ENCODE measurements around the gene VAV2.

VAV2 gene

DNA sequence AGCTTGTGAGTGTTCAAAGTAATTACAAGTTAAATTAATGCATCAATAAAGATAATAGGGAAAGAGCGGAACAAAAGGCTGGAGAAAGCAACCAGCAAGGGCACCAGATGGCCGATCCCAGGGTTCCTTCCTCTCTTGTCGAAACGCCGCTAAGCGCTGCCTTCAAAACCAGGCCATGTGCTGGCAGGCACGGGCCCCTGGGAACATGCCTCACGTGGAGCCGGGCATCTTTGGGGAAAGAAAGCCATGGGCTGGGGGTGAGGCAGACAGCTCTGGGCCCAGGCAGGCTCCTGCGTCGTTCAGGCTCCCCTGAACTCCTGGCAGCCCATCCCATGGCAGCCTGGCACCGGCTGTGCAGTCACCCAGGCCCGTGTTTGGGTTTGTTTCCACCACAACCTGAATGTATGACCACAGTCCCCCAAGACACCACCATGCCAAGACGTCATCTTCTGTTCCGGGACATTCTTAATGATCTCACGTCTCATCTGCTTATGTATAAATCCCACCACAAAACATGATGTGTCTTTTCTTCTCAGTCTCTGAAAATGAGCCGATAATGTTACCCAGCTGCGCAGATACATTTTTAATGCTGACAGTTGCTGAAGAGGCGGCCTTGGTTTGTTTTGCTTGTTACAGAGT, 143.5 kb downstream of the VAV2 start:
- no peak for FAIRE-seq

DNA sequence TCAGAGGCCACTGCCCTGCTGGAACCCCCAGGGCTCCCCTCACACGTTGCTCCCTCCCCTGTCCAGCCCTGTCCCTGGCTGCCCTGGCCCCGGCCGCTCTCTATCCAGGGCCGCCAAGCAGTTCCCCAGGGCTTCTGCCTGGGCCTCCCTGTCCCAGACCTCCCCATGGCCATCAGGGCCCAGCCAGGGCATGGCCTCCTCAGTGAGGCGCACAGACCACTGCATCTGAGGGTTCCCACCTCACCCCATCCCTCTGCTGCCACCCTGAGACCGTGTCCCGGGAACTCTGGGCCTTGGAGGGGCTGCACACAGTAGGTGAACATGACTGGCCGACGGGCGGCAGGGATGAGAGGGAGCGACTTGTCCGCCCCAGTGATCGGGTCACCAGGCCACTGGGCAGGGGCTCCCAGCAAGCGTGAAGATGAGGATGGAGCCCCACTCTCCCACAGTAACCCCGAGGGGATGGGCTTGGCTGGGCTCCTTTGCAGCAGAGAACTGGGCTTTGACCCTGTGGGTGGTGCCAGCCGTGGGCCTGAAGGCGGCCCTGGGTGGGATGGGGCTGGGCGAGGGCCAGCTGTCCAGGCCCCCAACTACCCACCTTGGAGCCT, 145.5 kb downstream of the VAV2 start:
- no peak for FAIRE-seq

GRCh38 chr9:133845440-133845839, 146.7 kb downstream of the VAV2 start:
- FAIRE-seq, result no peak

- no peak for FAIRE-seq
Observed at GRCh38 chr9:133844881-133845410, 147.2 kb downstream of the VAV2 start.

- no peak for FAIRE-seq
Observed at GRCh38 chr9:133844398-133844784, 147.7 kb downstream of the VAV2 start.

DNA sequence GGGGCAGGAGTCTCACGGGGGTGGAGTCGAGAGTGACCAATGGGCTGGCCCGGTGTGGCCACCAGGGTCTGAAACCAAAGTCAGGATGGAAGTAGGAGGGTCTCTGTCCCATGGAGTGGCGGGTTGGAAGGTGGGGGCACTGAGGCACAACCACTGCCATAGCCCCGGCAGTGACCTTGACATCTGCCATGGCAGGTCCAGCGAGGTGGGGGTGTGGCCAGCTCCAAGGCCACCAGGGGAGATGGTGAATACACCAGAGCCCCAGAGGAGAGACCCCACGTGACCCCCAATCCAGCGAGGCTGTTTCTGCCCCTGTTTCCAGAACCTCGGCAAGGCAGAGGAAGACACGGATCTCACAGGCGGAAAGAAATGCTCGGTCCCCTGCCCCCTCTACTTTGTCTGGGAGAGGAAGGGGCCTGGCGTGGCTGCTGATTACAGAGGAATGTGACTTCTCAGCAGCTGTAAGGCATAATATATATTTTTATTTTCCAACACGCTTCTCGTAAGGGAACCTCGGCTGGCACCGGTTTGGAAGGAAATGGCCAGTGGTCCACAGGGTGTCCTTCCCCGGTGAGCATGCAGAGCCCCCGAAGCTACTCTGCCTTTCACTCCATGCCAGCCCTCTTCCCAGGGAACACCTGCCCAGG, 148.2 kb downstream of the VAV2 start:
- FAIRE-seq, result no peak

DNA sequence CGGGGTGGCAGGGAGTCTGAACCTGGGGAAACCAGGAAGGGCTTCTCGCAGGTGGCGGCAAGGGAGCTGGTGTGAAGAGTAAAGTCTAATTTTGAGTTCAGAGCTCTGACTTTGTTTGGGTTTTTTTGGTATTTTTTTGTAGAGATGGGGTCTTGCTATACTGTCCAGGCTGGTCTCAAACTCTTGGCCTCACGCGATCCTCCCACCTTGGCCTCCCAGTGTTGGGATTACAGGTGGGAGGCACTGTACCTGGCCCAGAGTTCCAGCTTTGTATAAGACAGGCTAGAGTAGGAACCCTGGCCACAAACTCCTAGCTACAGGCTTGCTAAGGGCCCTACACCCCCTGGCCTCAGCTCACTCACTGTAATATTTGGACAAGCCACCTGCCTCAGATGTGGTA, 148.9 kb downstream of the VAV2 start:
- no peak for FAIRE-seq

DNA sequence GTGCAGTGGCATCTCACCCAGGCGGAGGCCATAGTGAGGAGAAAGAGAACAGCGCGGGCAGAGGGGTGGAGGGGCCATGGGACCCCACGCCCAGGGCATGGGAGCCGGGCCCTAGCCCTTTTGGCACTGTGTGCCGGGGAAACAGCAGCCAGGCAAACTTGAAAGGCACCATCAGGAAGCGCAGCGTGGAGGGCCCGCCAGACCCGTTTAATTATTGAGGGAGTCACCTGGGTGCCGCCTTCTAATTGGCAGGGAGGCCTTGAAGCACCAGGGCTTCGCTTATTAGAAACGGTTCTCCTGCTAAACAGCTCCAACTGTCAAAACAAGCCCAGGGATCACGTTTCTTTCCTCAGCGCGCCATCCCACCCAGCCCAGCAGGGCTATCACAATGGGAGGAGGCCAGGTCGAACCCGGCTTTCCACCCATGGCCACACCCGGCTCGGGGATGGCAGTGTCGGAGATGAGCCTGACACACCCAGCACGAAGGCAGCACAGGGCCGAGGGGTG, 149.3 kb downstream of the VAV2 start:
- FAIRE-seq, result no peak

GRCh38 chr9:133842174-133842573, 149.9 kb downstream of the VAV2 start:
- no peak for FAIRE-seq

- FAIRE-seq, result no peak
Observed at GRCh38 chr9:133841167-133841812, 150.8 kb downstream of the VAV2 start.

GRCh38 chr9:133839822-133840329, 152.2 kb downstream of the VAV2 start:
- no peak for FAIRE-seq

DNA sequence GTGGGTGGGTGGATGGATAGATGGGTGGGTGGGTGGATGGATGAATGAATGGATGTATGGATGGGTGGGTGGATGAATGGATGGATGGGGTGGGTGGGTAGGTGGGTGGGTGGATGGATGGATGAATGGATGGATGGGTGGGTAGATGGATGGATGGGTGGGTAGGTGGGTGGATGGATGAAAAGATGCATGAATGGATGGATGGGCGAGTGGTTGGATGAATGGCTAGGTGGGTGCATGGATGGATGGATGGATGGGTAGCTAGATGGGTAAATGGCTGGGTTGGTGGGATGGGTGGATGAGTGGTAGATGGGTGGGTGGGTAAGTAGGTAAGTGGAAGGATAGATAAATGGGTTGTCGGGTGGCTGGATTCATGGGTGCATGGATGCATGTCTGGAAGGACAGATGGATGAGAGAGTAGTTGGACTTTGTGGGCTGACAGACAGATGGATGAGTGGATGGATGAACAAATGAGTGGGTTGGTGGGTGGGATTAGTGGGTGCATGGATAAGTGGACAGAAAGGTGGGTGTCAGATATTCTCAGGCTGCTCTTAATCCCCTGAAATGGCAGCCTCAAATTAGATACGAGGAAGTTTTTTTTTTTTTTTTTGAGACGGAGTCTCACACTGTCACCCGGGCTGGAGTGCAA, 153.1 kb downstream of the VAV2 start:
- no peak for FAIRE-seq

DNA sequence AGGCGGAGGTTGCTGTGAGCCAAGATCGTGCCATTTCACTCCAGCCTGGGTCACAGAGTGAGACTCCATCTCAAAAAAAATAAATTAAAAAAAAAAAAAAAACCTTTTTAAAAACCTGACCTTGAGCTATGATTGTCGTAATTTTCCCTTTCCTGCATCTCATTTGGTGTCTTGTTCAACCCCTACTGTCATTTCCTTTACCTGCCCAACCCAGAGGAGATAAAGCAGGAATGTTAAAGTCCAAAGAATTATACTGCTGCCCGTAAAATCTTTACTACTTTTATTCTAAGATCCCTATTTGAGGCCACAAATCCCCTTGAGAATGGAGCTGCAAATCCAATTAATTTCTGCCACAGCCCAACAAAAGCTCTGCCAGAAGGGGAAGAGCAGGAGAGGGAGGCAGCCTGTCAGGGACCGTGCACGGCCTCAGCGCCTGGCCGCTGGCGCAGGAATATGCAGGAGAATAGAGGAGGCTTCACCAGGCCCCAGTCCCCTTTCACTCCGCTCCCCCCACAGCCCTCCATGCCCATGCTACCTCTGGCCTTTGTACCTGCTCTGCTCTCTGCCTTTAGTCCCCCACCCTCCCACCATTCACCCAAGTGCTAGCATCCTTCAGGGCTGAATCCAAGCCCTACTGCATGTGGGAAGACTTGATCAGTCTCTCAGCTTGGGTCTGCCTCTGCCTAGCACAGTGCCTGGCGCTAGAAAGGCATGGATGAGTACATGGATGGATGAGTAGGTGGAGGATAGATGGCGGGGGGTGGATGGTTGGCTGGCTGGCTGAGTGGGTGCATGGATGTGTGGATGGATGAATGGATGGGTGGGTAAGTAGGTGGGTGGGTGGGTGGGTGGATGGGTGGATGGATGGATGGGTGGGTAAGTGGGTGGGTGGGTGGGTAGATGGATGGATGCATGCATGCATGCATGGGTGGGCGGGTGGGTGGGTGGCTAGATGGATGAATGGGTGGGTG, 154.2 kb downstream of the VAV2 start:
- FAIRE-seq, result no peak

- no peak for FAIRE-seq
Observed at GRCh38 chr9:133836818-133837217, 155.3 kb downstream of the VAV2 start.

GRCh38 chr9:133836001-133836758, 155.9 kb downstream of the VAV2 start:
- no peak for FAIRE-seq

DNA sequence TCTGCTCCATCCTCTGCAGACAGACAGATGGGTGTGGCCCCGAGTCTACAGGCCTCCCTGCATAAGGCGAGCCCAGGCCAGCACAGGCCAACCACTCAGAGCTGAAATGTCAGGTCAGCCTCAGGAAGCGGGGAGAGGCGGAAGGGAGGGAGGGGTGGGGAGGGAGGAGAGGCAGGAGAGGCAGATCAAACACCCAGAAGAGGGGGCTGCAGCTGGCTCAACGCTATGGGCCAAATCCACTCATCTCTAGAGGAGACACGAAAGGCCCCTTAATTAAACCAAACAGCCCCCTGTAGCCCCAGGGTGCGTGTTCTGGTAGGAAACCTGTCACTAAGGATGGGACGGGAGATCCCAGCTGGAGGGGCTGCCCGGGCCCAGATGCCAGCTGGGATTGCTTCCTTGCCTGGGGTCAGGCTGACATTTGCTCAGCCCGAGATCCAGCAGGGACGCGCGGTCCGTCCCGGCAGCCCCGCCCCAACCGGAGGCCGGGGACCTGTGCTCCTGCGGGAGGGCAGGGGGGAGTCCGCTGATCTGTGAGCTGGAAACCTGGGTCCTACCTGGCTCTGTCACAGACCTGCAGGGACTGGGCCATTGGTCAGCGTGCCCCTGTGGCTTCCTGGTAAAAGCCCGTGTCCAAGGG, 156.7 kb downstream of the VAV2 start:
- no peak for FAIRE-seq

GRCh38 chr9:133834080-133834976, 157.8 kb downstream of the VAV2 start:
- FAIRE-seq, result no peak

- no peak for FAIRE-seq
Observed at GRCh38 chr9:133833388-133834025, 158.6 kb downstream of the VAV2 start.
